Measurements from ENCODE around the gene ADAM12.

- no peak for TF ChIP-seq MAX (IDR thresholded peaks at IDR 0.05)
- TF ChIP-seq EP300 (IDR thresholded peaks at IDR 0.05; ENCODE audit: borderline replicate concordance), result no peak
- no peak for TF ChIP-seq NFIC (IDR thresholded peaks at IDR 0.05)
- TF ChIP-seq, protein P1, sequence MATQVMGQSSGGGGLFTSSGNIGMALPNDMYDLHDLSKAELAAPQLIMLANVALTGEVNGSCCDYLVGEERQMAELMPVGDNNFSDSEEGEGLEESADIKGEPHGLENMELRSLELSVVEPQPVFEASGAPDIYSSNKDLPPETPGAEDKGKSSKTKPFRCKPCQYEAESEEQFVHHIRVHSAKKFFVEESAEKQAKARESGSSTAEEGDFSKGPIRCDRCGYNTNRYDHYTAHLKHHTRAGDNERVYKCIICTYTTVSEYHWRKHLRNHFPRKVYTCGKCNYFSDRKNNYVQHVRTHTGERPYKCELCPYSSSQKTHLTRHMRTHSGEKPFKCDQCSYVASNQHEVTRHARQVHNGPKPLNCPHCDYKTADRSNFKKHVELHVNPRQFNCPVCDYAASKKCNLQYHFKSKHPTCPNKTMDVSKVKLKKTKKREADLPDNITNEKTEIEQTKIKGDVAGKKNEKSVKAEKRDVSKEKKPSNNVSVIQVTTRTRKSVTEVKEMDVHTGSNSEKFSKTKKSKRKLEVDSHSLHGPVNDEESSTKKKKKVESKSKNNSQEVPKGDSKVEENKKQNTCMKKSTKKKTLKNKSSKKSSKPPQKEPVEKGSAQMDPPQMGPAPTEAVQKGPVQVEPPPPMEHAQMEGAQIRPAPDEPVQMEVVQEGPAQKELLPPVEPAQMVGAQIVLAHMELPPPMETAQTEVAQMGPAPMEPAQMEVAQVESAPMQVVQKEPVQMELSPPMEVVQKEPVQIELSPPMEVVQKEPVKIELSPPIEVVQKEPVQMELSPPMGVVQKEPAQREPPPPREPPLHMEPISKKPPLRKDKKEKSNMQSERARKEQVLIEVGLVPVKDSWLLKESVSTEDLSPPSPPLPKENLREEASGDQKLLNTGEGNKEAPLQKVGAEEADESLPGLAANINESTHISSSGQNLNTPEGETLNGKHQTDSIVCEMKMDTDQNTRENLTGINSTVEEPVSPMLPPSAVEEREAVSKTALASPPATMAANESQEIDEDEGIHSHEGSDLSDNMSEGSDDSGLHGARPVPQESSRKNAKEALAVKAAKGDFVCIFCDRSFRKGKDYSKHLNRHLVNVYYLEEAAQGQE (IDR thresholded peaks at IDR 0.05; ENCODE audit: low read depth), result no peak
- no peak for TF ChIP-seq TAF1 (IDR thresholded peaks at IDR 0.05; ENCODE audit: low read depth)
- no peak for TF ChIP-seq CREB1 (IDR thresholded peaks at IDR 0.05; ENCODE audit: low read depth)
- no peak for TF ChIP-seq ZBTB7A (IDR thresholded peaks at IDR 0.05; ENCODE audit: low read depth)
- TF ChIP-seq RAD21 (IDR thresholded peaks at IDR 0.05; ENCODE audit: low read depth), result no peak
Measured at GRCh38 chr10:126013489-126014281, 374.6 kb downstream of the ADAM12 start.
